WTC11 (cell line): ENCODE results near the gene AHNAK. TPM values are rescaled to one million over a fixed set of nuclear protein-coding genes. Genes with fewer than 3 reads are reported as not detected.

Source experiments
- ATAC-seq: fragments of 200-7000 bp; cut with Tn5 transposase; 2 replicates; pipeline ENCODE4 v1.10.0; 2021; ENCODE audit warnings: mild to moderate bottlenecking, moderate library complexity
- CTCF ChIA-PET: fragments of 300-600 bp; sonication (Branson Sonifier 250); formaldehyde crosslinking; loops from one replicate; lab custom pipeline; 2021; ENCODE audit warnings: antibody characterized with exemption; lab: Charles Lee
- POLR2A ChIA-PET: fragments of 350-600 bp; sonication (Branson Sonifier 250); formaldehyde crosslinking; loops from one replicate; lab custom pipeline; 2021; ENCODE audit warnings: antibody characterized with exemption; lab: Charles Lee
- DNase-seq: peaks from one replicate; pipeline ENCODE4 v3.0.0; 2021; ENCODE audit warnings: low spot score
- H3K27ac Mint-ChIP-seq: 2 replicates; pipeline ENCODE4 v1.8.0; 2021; ENCODE audit warnings: mixed read lengths
- H3K27me3 Mint-ChIP-seq: 2 replicates; pipeline ENCODE4 v1.8.0; 2021; ENCODE audit warnings: low read depth, mild to moderate bottlenecking, moderate library complexity, mixed read lengths
- H3K36me3 Mint-ChIP-seq: 2 replicates; pipeline ENCODE4 v1.8.0; 2021; ENCODE audit warnings: mixed read lengths
- H3K4me1 Mint-ChIP-seq: 2 replicates; pipeline ENCODE4 v1.8.0; 2022; ENCODE audit warnings: mixed read lengths
- H3K4me3 Mint-ChIP-seq: 2 replicates; pipeline ENCODE4 v1.8.0; 2021; ENCODE audit warnings: mild to moderate bottlenecking, moderate library complexity, mixed read lengths
- H3K9me3 Mint-ChIP-seq: 2 replicates; pipeline ENCODE4 v1.8.0; 2021; ENCODE audit warnings: mixed read lengths
- ATF2 ChIP-seq: sonication (generic); formaldehyde crosslinking; IDR thresholded peaks from 2 replicates; pipeline ENCODE4 v1.8.1; 2022; ENCODE audit warnings: low read depth, missing genetic modification reagents, borderline replicate concordance
- CDX4 ChIP-seq: fragments of 250-450 bp; sonication (Bioruptor Pico); IDR thresholded peaks from 2 replicates; pipeline ENCODE4 v1.9.0; 2021; ENCODE audit warnings: moderate library complexity, mild to moderate bottlenecking, inconsistent platforms, borderline replicate concordance
- FOXP1 ChIP-seq: sonication (generic); formaldehyde crosslinking; IDR thresholded peaks from 2 replicates; pipeline ENCODE4 v1.8.0; 2022; ENCODE audit warnings: missing genetic modification reagents, mild to moderate bottlenecking, moderate library complexity, borderline replicate concordance
- GRHL2 ChIP-seq: fragments of 250-450 bp; sonication (Bioruptor Pico); IDR thresholded peaks from 2 replicates; pipeline ENCODE4 v1.8.0; 2022; ENCODE audit warnings: mild to moderate bottlenecking, moderate library complexity; ENCODE audit not compliant: insufficient replicate concordance, severe bottlenecking
- JUN ChIP-seq: sonication (generic); formaldehyde crosslinking; IDR thresholded peaks from 2 replicates; pipeline ENCODE4 v1.8.0; 2023; ENCODE audit warnings: mild to moderate bottlenecking, missing genetic modification reagents
- NFATC4 ChIP-seq: fragments of 250-450 bp; sonication (Bioruptor Pico); IDR thresholded peaks from 2 replicates; pipeline ENCODE4 v1.9.0; 2021; ENCODE audit warnings: mild to moderate bottlenecking
- OVOL2 ChIP-seq: fragments of 250-450 bp; sonication (Bioruptor Pico); IDR thresholded peaks from 2 replicates; pipeline ENCODE4 v1.9.0; 2021; ENCODE audit warnings: mild to moderate bottlenecking, borderline replicate concordance
- PRRX2 ChIP-seq: fragments of 250-450 bp; sonication (Bioruptor Pico); IDR thresholded peaks from 2 replicates; pipeline ENCODE4 v1.8.0; 2021; ENCODE audit warnings: mild to moderate bottlenecking
- TP53 ChIP-seq: sonication (generic); formaldehyde crosslinking; IDR thresholded peaks from 2 replicates; pipeline ENCODE4 v1.8.1; 2023; ENCODE audit warnings: mild to moderate bottlenecking, missing genetic modification reagents
- total RNA-seq: library from RNA; stranded (reverse); gene quantifications from 3 replicates; pipeline ENCODE4 v1.2.3, GENCODE V29; 2021
- TF ChIP-seq, protein P1 (sequence below): sonication (generic); formaldehyde crosslinking; IDR thresholded peaks from 2 replicates; pipeline ENCODE4 v1.8.0; 2022; ENCODE audit warnings: mild to moderate bottlenecking, missing genetic modification reagents
- TF ChIP-seq, protein P2 (sequence below): fragments of 250-450 bp; sonication (Bioruptor Pico); IDR thresholded peaks from 2 replicates; pipeline ENCODE4 v1.9.0; 2021; ENCODE audit warnings: mild to moderate bottlenecking
- TF ChIP-seq, protein P3 (sequence below): sonication (generic); formaldehyde crosslinking; IDR thresholded peaks from 2 replicates; pipeline ENCODE4 v1.8.0; 2022; ENCODE audit warnings: missing genetic modification reagents

AHNAK gene
- total RNA-seq, 1 experiment from 2014 or later: 21.0 TPM

GRCh38 chr11:62508336-62509058 is 38.1 kb downstream of the AHNAK start (continued):
- TF ChIP-seq, protein P1, sequence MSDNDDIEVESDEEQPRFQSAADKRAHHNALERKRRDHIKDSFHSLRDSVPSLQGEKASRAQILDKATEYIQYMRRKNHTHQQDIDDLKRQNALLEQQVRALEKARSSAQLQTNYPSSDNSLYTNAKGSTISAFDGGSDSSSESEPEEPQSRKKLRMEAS: peak; percentile 76; the same call in 1 of the 2 replicates

DNA sequence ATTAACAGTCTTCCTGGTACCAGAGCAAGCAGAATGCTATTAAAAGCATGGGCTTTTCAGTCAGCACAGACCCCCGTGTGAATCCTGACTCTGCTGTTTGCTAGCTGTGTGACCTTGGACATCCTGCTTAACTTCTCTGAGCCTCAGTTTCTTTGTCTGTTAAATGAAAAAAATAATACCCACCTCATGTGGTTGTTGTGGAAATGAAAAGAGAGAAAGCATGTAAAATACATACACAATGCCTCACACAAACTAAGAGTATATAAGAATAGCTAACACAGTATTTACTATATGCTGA is 39.5 kb downstream of the AHNAK start:
- H3K4me1 Mint-ChIP-seq: peaks cover 43% of the 10 kb centered on the region
- no peak overlapping the region for H3K27ac Mint-ChIP-seq
- DNase-seq: no peak

DNA sequence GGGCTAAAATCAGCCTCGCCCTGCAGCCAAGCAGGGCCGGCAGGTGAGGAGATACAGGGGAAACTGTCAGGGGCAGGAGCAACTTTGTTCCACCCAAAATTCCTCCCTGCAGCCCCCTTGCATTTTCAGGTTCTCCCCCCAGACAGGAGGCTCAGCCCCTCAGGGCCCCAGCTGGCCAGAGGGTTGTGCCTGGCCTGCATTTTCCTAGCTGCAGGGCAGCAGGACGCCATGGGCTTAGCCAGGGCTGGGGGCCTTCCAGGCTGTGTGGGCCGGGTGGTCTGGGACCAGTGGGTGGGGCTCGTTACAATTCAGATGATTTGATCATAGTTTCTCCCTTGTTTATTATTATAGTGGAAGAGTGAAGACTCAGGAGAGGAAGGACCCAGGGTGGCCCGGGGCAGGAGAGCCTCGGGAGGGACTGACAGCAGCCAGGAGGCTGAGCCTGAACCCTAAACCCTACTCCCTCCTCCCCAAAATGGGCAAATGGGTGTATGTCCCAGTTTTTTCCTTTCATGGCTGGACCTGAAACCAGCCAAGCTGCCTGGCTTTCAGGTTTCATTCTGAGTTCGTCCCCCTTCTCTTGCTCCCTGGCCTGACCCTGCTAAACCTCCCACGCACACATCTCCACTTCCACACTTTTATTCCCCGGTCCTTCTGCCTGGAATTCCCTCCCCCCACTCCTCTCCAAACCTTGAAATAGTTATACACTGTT is 40.0 kb downstream of the AHNAK start:
- Mint-ChIP-seq H3K27ac (no peak overlapping the region), H3K27me3 (peaks cover 57% of the 10 kb centered on the region), H3K4me3 (no peak overlapping the region), H3K36me3 (no peaks in the 10 kb centered on the region), H3K9me3 (no peaks in the 10 kb centered on the region), H3K4me1 (peaks cover 48% of the 10 kb centered on the region)
- CTCF ChIA-PET: interaction anchor here (0.6 to 12.2 kb wide), 7 partner anchors 9 to 374 kb away, joined by 3 to 177 read pairs (median 14); partner anchors contain the start of genes AHNAK and SLC3A2
- POLR2A ChIA-PET: interaction anchor here (0.6 to 0.7 kb wide), 3 partner anchors 11 to 36 kb away, joined by 3 to 5 read pairs (median 3); no protein-coding TSS in a partner anchor
- DNase-seq (no peak), ATAC-seq (no peak)
- TF ChIP-seq, protein P2, sequence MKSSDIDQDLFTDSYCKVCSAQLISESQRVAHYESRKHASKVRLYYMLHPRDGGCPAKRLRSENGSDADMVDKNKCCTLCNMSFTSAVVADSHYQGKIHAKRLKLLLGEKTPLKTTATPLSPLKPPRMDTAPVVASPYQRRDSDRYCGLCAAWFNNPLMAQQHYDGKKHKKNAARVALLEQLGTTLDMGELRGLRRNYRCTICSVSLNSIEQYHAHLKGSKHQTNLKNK (CRISPR knock-in tag): no peak
- TF ChIP-seq PRRX2 (CRISPR knock-in tag): no peak
- TF ChIP-seq, protein P3, sequence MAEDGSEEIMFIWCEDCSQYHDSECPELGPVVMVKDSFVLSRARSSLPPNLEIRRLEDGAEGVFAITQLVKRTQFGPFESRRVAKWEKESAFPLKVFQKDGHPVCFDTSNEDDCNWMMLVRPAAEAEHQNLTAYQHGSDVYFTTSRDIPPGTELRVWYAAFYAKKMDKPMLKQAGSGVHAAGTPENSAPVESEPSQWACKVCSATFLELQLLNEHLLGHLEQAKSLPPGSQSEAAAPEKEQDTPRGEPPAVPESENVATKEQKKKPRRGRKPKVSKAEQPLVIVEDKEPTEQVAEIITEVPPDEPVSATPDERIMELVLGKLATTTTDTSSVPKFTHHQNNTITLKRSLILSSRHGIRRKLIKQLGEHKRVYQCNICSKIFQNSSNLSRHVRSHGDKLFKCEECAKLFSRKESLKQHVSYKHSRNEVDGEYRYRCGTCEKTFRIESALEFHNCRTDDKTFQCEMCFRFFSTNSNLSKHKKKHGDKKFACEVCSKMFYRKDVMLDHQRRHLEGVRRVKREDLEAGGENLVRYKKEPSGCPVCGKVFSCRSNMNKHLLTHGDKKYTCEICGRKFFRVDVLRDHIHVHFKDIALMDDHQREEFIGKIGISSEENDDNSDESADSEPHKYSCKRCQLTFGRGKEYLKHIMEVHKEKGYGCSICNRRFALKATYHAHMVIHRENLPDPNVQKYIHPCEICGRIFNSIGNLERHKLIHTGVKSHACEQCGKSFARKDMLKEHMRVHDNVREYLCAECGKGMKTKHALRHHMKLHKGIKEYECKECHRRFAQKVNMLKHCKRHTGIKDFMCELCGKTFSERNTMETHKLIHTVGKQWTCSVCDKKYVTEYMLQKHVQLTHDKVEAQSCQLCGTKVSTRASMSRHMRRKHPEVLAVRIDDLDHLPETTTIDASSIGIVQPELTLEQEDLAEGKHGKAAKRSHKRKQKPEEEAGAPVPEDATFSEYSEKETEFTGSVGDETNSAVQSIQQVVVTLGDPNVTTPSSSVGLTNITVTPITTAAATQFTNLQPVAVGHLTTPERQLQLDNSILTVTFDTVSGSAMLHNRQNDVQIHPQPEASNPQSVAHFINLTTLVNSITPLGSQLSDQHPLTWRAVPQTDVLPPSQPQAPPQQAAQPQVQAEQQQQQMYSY (CRISPR knock-in tag): no peak
- TF ChIP-seq TP53 (CRISPR knock-in tag): no peak
- no peak for TF ChIP-seq JUN (CRISPR knock-in tag)

More for the DNA sequence above, 39.5 kb downstream of the AHNAK start:
- H3K36me3 Mint-ChIP-seq: no peaks in the 10 kb centered on the region
- no peaks in the 10 kb centered on the region for H3K9me3 Mint-ChIP-seq
- H3K4me3 Mint-ChIP-seq: no peak overlapping the region
- CTCF ChIA-PET: interaction anchor here (1.5 to 12.2 kb wide), 6 partner anchors 10 to 112 kb away, joined by 3 to 177 read pairs (median 13); partner anchors contain the start of gene MTA2
- no peak for TF ChIP-seq CDX4 (CRISPR knock-in tag)
- TF ChIP-seq GRHL2 (CRISPR knock-in tag): no peak
- TF ChIP-seq, protein P3 (CRISPR knock-in tag): no peak
- no peak for TF ChIP-seq PRRX2 (CRISPR knock-in tag)
- no peak for TF ChIP-seq TP53 (CRISPR knock-in tag)
- no peak for TF ChIP-seq OVOL2 (CRISPR knock-in tag)
- TF ChIP-seq FOXP1 (CRISPR knock-in tag): no peak
- TF ChIP-seq NFATC4 (CRISPR knock-in tag): no peak
- TF ChIP-seq ATF2 (CRISPR knock-in tag): no peak
- no peak for ATAC-seq
- H3K27me3 Mint-ChIP-seq: peaks cover 52% of the 10 kb centered on the region
- POLR2A ChIA-PET: no interaction called here
